HG03280 (cell line): ENCODE data around the gene DPF3.
A peak's percentile ranks its signal among the peaks of the same experiment; 100 is the strongest.

Source experiments
- ATAC-seq: cut with Tn5 transposase; IDR thresholded peaks from one replicate; pipeline ENCODE4 v1.9.1; 2021; ENCODE audit warnings: mild to moderate bottlenecking, moderate library complexity; ENCODE audit not compliant: unreplicated experiment

Gene DPF3

GRCh38 chr14:72904840-72905561 lies 11.1 kb upstream of the DPF3 start:
- no peak for ATAC-seq

- no peak for ATAC-seq
Observed at GRCh38 chr14:72904218-72904617, 10.3 kb upstream of the DPF3 start.

- no peak for ATAC-seq
Observed at GRCh38 chr14:72903716-72904115, 9.8 kb upstream of the DPF3 start.

- ATAC-seq: no peak
Observed at GRCh38 chr14:72902801-72903530, 9.1 kb upstream of the DPF3 start.

GRCh38 chr14:72901361-72901760 lies 7.5 kb upstream of the DPF3 start:
- no peak for ATAC-seq

GRCh38 chr14:72898448-72898847 lies 4.5 kb upstream of the DPF3 start:
- no peak for ATAC-seq

GRCh38 chr14:72894623-72895378 lies 900 bp upstream of the DPF3 start:
- no peak for ATAC-seq

- ATAC-seq: no peak
Observed at GRCh38 chr14:72894323-72894622, 372 bp upstream of the DPF3 start.

GRCh38 chr14:72892879-72893635 lies 844 bp downstream of the DPF3 start:
- peak; percentile 12 for ATAC-seq

- no peak for ATAC-seq
Observed at GRCh38 chr14:72892103-72892878, 1.6 kb downstream of the DPF3 start.

- ATAC-seq: no peak
Observed at GRCh38 chr14:72891666-72892102, 2.2 kb downstream of the DPF3 start.

- ATAC-seq: no peak
Observed at GRCh38 chr14:72889366-72889765, 4.5 kb downstream of the DPF3 start.

- ATAC-seq: no peak
Observed at GRCh38 chr14:72888636-72889201, 5.2 kb downstream of the DPF3 start.

- no peak for ATAC-seq
Observed at GRCh38 chr14:72888192-72888591, 5.7 kb downstream of the DPF3 start.

GRCh38 chr14:72887514-72887913 lies 6.4 kb downstream of the DPF3 start:
- no peak for ATAC-seq

GRCh38 chr14:72884386-72884785 lies 9.5 kb downstream of the DPF3 start:
- no peak for ATAC-seq

- ATAC-seq: no peak
Observed at GRCh38 chr14:72883961-72884360, 9.9 kb downstream of the DPF3 start.

GRCh38 chr14:72883109-72883508 lies 10.8 kb downstream of the DPF3 start:
- ATAC-seq: no peak

- ATAC-seq: no peak
Observed at GRCh38 chr14:72882463-72882862, 11.4 kb downstream of the DPF3 start.

GRCh38 chr14:72882047-72882446 lies 11.9 kb downstream of the DPF3 start:
- no peak for ATAC-seq
